ENCODE measurements around the gene RYR2.

The RYR2 gene

GRCh38 chr1:237864338-237865244 lies 822.6 kb downstream of the RYR2 start:
- TF ChIP-seq HDGF (IDR thresholded peaks at IDR 0.05; ENCODE audit: borderline replicate concordance) (no peak), L3MBTL2 (conservative IDR thresholded peaks at IDR 0.05) (peak; percentile 88), TARDBP (IDR thresholded peaks at IDR 0.05) (no peak), ARNT (IDR thresholded peaks at IDR 0.05) (0 out of 2 replicates have a peak, but pooled peaks have one; percentile 47)
- POLR2A ChIA-PET: no interaction called here
- peak; percentile 79 for DNase-seq (ENCODE audit: extremely low spot score)
- CTCF ChIA-PET: interaction anchor here (0.6 to 3.8 kb wide), 22 partner anchors 9 to 1083 kb away, joined by 3 to 47 read pairs (median 4); no protein-coding TSS in a partner anchor

GRCh38 chr1:237867380-237867888 lies 825.5 kb downstream of the RYR2 start:
- CTCF ChIA-PET: interaction anchor here (0.6 to 1.2 kb wide), 2 partner anchors 9 to 34 kb away, joined by 3 read pairs; no protein-coding TSS in a partner anchor
- DNase-seq (ENCODE audit: extremely low spot score): no peak
- no peak for TF ChIP-seq L3MBTL2 (conservative IDR thresholded peaks at IDR 0.05)
- TF ChIP-seq SP1 (IDR thresholded peaks at IDR 0.05): no peak
- no peak for TF ChIP-seq ZNF384 (IDR thresholded peaks at IDR 0.05)
- POLR2A ChIA-PET: no interaction called here

GRCh38 chr1:237868817-237869600 lies 827.0 kb downstream of the RYR2 start:
- DNase-seq (ENCODE audit: extremely low spot score): no peak
- POLR2A ChIA-PET: no interaction called here
- TF ChIP-seq ZNF384 (IDR thresholded peaks at IDR 0.05): no peak
- TF ChIP-seq NFRKB (IDR thresholded peaks at IDR 0.05): no peak
- no peak for TF ChIP-seq FOXA1 (IDR thresholded peaks at IDR 0.05)
- CTCF ChIA-PET: interaction anchor here (0.6 kb wide), 1 partner anchor 1793 kb away, joined by 3 read pairs; no protein-coding TSS in a partner anchor

- ChIA-PET POLR2A (no interaction called here), CTCF (interaction anchor here (1.2 kb wide), 1 partner anchor 9 kb away, joined by 8 read pairs; no protein-coding TSS in a partner anchor)
- peak; percentile 17 for DNase-seq (ENCODE audit: extremely low spot score)
- no peak for TF ChIP-seq PKNOX1 (IDR thresholded peaks at IDR 0.05)
- no peak for TF ChIP-seq SUZ12 (IDR thresholded peaks at IDR 0.05)
- TF ChIP-seq ZNF384 (IDR thresholded peaks at IDR 0.05): no peak
- no peak for TF ChIP-seq L3MBTL2 (conservative IDR thresholded peaks at IDR 0.05)
- TF ChIP-seq BHLHE40 (IDR thresholded peaks at IDR 0.05; ENCODE audit: borderline replicate concordance): no peak
- TF ChIP-seq NFRKB (IDR thresholded peaks at IDR 0.05): no peak
- no peak for TF ChIP-seq HDGF (IDR thresholded peaks at IDR 0.05; ENCODE audit: borderline replicate concordance)
Observed at GRCh38 chr1:237873487-237874211, 831.7 kb downstream of the RYR2 start.

GRCh38 chr1:237875291-237875690 lies 833.3 kb downstream of the RYR2 start:
- POLR2A ChIA-PET: no interaction called here
- CTCF ChIA-PET: interaction anchor here (0.6 to 1.1 kb wide), 2 partner anchors 11 to 1256 kb away, joined by 4 to 6 read pairs; no protein-coding TSS in a partner anchor
- DNase-seq (ENCODE audit: extremely low spot score): no peak
- TF ChIP-seq FOXM1 (IDR thresholded peaks at IDR 0.05; ENCODE audit: borderline replicate concordance): no peak
- TF ChIP-seq FOXK2 (IDR thresholded peaks at IDR 0.05): no peak
- no peak for TF ChIP-seq FOXA1 (IDR thresholded peaks at IDR 0.05)
- TF ChIP-seq CTBP1 (IDR thresholded peaks at IDR 0.05; ENCODE audit: borderline replicate concordance): no peak
- TF ChIP-seq NFRKB (IDR thresholded peaks at IDR 0.05): no peak
- no peak for TF ChIP-seq ELF4 (IDR thresholded peaks at IDR 0.05)
- TF ChIP-seq LEF1 (IDR thresholded peaks at IDR 0.05; ENCODE audit: borderline replicate concordance): no peak
- no peak for TF ChIP-seq SP1 (IDR thresholded peaks at IDR 0.05)
- TF ChIP-seq HDGF (IDR thresholded peaks at IDR 0.05; ENCODE audit: borderline replicate concordance): no peak

GRCh38 chr1:237877631-237878030 lies 835.6 kb downstream of the RYR2 start:
- DNase-seq (ENCODE audit: extremely low spot score): no peak
- ChIA-PET CTCF (interaction anchor here (2.2 kb wide), 1 partner anchor 14 kb away, joined by 7 read pairs; no protein-coding TSS in a partner anchor), POLR2A (no interaction called here)
- no peak for TF ChIP-seq SP1 (IDR thresholded peaks at IDR 0.05)
- no peak for TF ChIP-seq FOXA1 (IDR thresholded peaks at IDR 0.05)
- no peak for TF ChIP-seq TARDBP (IDR thresholded peaks at IDR 0.05)
- no peak for TF ChIP-seq LEF1 (IDR thresholded peaks at IDR 0.05; ENCODE audit: borderline replicate concordance)
- no peak for TF ChIP-seq SUZ12 (IDR thresholded peaks at IDR 0.05)
- no peak for TF ChIP-seq L3MBTL2 (conservative IDR thresholded peaks at IDR 0.05)
- TF ChIP-seq ELF4 (IDR thresholded peaks at IDR 0.05): no peak
- no peak for TF ChIP-seq ARNT (IDR thresholded peaks at IDR 0.05)
- no peak for TF ChIP-seq BHLHE40 (IDR thresholded peaks at IDR 0.05; ENCODE audit: borderline replicate concordance)
- no peak for TF ChIP-seq CTBP1 (IDR thresholded peaks at IDR 0.05; ENCODE audit: borderline replicate concordance)
- TF ChIP-seq HDGF (IDR thresholded peaks at IDR 0.05; ENCODE audit: borderline replicate concordance): no peak
- TF ChIP-seq PKNOX1 (IDR thresholded peaks at IDR 0.05): no peak
- TF ChIP-seq FOXM1 (IDR thresholded peaks at IDR 0.05; ENCODE audit: borderline replicate concordance): no peak
- no peak for TF ChIP-seq FOXK2 (IDR thresholded peaks at IDR 0.05)
- no peak for TF ChIP-seq ZNF384 (IDR thresholded peaks at IDR 0.05)
- no peak for TF ChIP-seq NFRKB (IDR thresholded peaks at IDR 0.05)

Data from HEK293T (cell line).